HG02852 (cell line): ENCODE results near the gene ACADVL.

ENCODE experiments used
- ATAC-seq: cut with Tn5 transposase; IDR thresholded peaks from one replicate; pipeline ENCODE4 v1.9.1; 2021; ENCODE audit warnings: mild to moderate bottlenecking, moderate library complexity; ENCODE audit not compliant: unreplicated experiment

ACADVL gene

GRCh38 chr17:7216242-7217112 lies 3.3 kb upstream of the ACADVL start:
- ATAC-seq = no peak

GRCh38 chr17:7217113-7217987 lies 2.4 kb upstream of the ACADVL start:
- ATAC-seq = no peak

- no peak for ATAC-seq
These were observed 1.6 kb upstream of the ACADVL start for GRCh38 chr17:7218166-7218565.

GRCh38 chr17:7218758-7219157 lies 980 bp upstream of the ACADVL start:
- no peak for ATAC-seq

GRCh38 chr17:7219229-7219811 lies 418 bp upstream of the ACADVL start:
- no peak for ATAC-seq

GRCh38 chr17:7220593-7221277 lies 997 bp downstream of the ACADVL start:
- ATAC-seq = no peak

- no peak for ATAC-seq
These were observed 1.7 kb downstream of the ACADVL start for GRCh38 chr17:7221278-7222092.

GRCh38 chr17:7222093-7222971 lies 2.6 kb downstream of the ACADVL start:
- no peak for ATAC-seq

GRCh38 chr17:7222972-7223292 lies 3.2 kb downstream of the ACADVL start:
- no peak for ATAC-seq

GRCh38 chr17:7223375-7223774 lies 3.6 kb downstream of the ACADVL start:
- no peak for ATAC-seq

GRCh38 chr17:7224110-7224509 lies 4.4 kb downstream of the ACADVL start:
- ATAC-seq = no peak

GRCh38 chr17:7224661-7225111 lies 4.9 kb downstream of the ACADVL start:
- ATAC-seq = no peak

GRCh38 chr17:7225711-7226331 lies 6.1 kb downstream of the ACADVL start:
- no peak for ATAC-seq

- ATAC-seq = no peak
These were observed 7.3 kb downstream of the ACADVL start for GRCh38 chr17:7226721-7227710.

GRCh38 chr17:7228920-7229319 lies 9.2 kb downstream of the ACADVL start:
- no peak for ATAC-seq

GRCh38 chr17:7229504-7229903 lies 9.8 kb downstream of the ACADVL start:
- ATAC-seq = no peak

- ATAC-seq = no peak
These were observed 12.4 kb downstream of the ACADVL start for GRCh38 chr17:7232114-7232513.

GRCh38 chr17:7233701-7234082 lies 14.0 kb downstream of the ACADVL start:
- ATAC-seq = no peak
